22Rv1 (cell line): ENCODE data around the gene RDH5.

ENCODE experiments used
- H3K27ac ChIP-seq: fragments of 450-650 bp; 2 replicates; pipeline ENCODE4 v1.5.1; 2017
- ZFX ChIP-seq: fragments of 450-650 bp; IDR thresholded peaks from 2 replicates; pipeline ENCODE4 v1.6.1; 2017; ENCODE audit warnings: antibody characterized with exemption, borderline replicate concordance
- TF ChIP-seq, protein P1 (sequence below): fragments of 450-650 bp; IDR thresholded peaks from 2 replicates; pipeline ENCODE4 v1.5.1; 2017; ENCODE audit warnings: mild to moderate bottlenecking

Gene RDH5

DNA sequence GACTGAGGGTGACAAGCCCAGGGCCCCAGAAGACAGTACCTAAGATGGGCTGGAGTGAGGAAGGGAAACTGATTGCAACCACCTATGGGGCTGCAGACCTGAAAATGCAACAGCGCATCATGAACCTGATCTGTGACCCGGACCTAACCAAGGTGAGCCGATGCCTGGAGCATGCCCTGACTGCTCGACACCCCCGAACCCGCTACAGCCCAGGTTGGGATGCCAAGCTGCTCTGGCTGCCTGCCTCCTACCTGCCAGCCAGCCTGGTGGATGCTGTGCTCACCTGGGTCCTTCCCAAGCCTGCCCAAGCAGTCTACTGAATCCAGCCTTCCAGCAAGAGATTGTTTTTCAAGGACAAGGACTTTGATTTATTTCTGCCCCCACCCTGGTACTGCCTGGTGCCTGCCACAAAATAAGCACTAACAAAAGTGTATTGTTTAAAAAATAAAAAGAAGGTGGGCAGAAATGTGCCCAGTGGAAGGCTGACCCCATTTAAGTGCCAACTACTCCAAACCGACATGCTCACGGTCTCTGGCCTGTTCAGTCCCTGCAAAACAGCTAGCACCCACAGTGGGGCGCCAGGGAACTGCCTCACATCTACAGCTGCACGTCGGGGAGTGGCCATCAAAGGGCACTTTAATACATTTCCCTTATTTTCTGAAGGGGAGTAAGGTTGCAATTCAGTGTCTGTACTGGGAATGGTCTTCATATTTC is 4.2 kb downstream of the RDH5 start:
- H3K27ac ChIP-seq = peak overlapping the region; percentile 99

DNA sequence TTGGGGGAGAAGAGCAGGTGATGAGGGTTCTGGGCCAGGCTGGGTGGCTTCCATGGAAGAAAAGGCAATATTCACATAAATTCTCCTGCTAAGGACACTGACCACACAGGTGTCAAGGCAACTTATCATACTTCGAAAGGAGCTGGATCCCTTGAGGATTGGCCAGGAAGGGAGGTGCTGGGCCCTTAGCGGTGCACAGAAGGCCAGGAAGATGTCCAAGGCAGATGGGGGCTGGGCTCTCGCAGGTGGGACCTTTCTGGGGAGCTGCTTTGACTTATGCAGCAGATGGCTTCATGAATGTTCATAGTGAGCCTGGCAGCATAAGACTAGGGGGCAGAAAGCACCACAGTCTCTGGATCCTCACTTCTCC is 4.7 kb downstream of the RDH5 start:
- peak overlapping the region; percentile 99 for H3K27ac ChIP-seq
- TF ChIP-seq ZFX = no peak
- TF ChIP-seq, protein P1, sequence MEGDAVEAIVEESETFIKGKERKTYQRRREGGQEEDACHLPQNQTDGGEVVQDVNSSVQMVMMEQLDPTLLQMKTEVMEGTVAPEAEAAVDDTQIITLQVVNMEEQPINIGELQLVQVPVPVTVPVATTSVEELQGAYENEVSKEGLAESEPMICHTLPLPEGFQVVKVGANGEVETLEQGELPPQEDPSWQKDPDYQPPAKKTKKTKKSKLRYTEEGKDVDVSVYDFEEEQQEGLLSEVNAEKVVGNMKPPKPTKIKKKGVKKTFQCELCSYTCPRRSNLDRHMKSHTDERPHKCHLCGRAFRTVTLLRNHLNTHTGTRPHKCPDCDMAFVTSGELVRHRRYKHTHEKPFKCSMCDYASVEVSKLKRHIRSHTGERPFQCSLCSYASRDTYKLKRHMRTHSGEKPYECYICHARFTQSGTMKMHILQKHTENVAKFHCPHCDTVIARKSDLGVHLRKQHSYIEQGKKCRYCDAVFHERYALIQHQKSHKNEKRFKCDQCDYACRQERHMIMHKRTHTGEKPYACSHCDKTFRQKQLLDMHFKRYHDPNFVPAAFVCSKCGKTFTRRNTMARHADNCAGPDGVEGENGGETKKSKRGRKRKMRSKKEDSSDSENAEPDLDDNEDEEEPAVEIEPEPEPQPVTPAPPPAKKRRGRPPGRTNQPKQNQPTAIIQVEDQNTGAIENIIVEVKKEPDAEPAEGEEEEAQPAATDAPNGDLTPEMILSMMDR = peak; percentile 47

More for the DNA sequence above, 4.2 kb downstream of the RDH5 start:
- TF ChIP-seq ZFX = no peak
- TF ChIP-seq, protein P1 = peak; percentile 84

DNA sequence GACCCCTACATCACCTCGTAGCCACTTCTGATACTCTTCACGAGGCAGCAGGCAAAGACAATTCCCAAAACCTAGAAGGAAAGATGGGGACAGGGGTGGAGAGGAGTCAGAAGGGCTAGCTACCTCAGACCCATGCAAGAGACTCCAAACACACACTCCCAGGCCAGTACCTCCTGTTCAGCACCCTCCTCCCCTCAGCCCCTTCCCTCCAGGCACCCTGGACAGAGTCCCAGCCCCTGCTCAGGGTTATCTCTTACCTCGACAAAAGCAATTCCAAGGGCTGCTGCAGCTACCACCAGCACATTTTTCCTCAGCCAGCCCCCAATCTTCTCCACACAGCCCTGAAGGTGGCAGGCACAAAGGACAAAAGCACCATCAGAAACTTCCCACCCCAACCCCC is 5.4 kb downstream of the RDH5 start:
- TF ChIP-seq, protein P1 = no peak
- TF ChIP-seq ZFX = no peak
- peak overlapping the region; percentile 99 for H3K27ac ChIP-seq

DNA sequence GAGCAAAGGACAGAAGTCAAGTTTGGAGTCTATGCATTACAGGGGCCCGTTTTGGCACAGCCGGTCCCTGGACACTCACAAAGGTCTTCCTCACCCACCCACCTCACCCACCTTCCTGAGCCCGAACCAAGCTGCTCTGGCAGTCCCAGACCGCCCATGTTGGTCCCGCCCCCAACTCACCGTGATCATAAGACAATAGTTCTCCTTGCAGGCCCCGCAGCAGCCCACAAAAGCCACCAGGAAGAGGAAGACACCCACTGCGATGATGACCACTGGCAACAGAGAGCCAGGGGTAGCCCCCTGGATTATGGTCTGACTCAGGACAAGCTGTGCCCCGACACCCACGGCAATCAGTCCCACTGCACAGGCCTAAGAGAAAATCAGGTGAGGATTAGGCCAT is 6.8 kb downstream of the RDH5 start:
- H3K27ac ChIP-seq = peak overlapping the region; percentile 99
- TF ChIP-seq ZFX = no peak
- TF ChIP-seq, protein P1 = no peak

DNA sequence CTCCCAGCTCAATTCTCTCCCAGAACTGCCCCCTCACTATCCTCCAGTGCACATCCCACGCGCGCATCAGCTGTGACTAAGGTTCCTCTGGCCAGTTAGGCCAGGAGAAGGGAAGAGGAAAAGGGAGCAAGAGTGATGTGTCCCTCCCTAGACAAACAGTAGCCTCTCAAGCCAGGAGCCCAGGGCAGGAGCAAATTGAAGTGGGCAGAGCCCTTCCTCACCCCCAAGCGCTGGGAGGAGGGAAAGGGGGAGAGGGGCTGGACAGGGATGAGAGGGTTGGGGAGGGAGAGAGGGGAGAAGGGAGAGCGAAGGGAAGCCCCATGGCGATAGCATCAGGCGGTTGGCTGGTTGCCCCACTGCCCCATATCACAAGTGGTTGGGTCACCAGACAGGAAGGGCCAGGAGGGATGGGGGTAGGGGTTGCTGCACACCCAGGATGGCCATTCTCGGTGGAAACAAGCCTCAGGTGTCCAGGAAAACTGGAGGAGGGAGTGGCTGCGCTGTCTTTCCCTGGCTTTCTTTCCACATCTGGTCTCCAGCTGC is 7.5 kb downstream of the RDH5 start:
- H3K27ac ChIP-seq = peak overlapping the region; percentile 99
- TF ChIP-seq ZFX = no peak
- TF ChIP-seq, protein P1 = no peak

DNA sequence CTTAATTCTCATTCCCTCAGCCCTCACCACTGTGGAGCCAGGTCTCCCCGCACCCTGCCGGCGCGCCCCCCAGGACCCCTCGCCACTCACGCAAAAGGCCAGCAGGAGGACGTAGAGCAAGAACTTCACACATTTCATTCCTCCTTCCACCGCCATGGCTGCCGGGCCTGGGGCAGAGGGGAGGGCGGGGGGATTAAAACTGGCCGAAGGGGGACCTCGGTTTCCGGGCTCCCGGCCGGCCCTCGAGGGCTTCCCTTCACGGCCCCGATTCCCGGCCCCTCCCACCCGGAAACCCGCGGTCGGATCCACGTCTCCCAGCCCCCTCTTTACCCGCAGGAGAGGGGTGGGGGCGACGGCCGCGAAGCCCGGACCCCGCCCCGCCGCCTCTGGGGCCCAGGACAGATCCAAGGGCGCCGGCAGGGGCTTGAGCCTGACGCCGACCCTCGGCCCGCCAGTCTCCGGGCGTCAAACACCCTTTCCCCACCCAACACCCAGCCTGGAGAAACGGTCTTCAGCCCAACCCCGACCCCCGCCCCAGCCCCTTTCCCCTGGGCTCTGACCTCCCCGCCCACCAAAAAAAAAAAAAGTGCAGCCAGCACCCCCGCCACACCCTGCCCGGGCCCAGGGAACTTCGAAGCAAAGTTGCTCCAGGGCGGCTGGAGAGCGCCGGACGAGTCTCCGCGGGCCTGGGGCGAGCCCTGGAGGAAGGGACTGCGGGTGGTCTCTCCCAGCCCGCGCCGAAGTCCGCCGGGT is 8.2 kb downstream of the RDH5 start:
- peak overlapping the region; percentile 99 for H3K27ac ChIP-seq
- TF ChIP-seq ZFX = no peak
- TF ChIP-seq, protein P1 = no peak
